Trophoblast cell (in vitro differentiated cells and primary cell): Measurements from ENCODE around the gene KRTAP1-5.
A peak's percentile ranks its signal among the peaks of the same experiment; 100 is the strongest.
"Not testable (repeated sequence)": the region's sequence is repeated elsewhere in the genome, so short reads cannot be mapped to it uniquely, and the experiment has no call there.

Experiments used
- DNase-seq, 2 donors: peaks; one replicate each; pipeline ENCODE4 v3.0.0-alpha.2; 2016
- H2AFZ ChIP-seq: 2 replicates; pipeline ENCODE4 v1.6.1; 2013; ENCODE audit warnings: low read length, moderate library complexity, mild to moderate bottlenecking; ENCODE audit not compliant: insufficient read depth, poor library complexity
- H2AK5ac ChIP-seq: 2 replicates; pipeline ENCODE4 v1.6.1; 2013; ENCODE audit warnings: mild to moderate bottlenecking, low read length
- H2BK120ac ChIP-seq: 2 replicates; pipeline ENCODE4 v1.6.1; 2013; ENCODE audit warnings: low read length, mild to moderate bottlenecking, moderate library complexity; ENCODE audit not compliant: insufficient read depth, poor library complexity
- H2BK12ac ChIP-seq: 2 replicates; pipeline ENCODE4 v1.6.1; 2013; ENCODE audit warnings: mild to moderate bottlenecking, low read length, moderate library complexity
- H2BK5ac ChIP-seq: 2 replicates; pipeline ENCODE4 v1.6.1; 2013; ENCODE audit warnings: low read length, low read depth, moderate library complexity, mild to moderate bottlenecking; ENCODE audit not compliant: poor library complexity
- H3K14ac ChIP-seq: 2 replicates; pipeline ENCODE4 v1.6.1; 2013; ENCODE audit warnings: mild to moderate bottlenecking, low read length
- H3K18ac ChIP-seq: 2 replicates; pipeline ENCODE4 v1.6.1; 2013; ENCODE audit warnings: mild to moderate bottlenecking, low read length
- H3K23ac ChIP-seq: 2 replicates; pipeline ENCODE4 v1.6.1; 2013; ENCODE audit warnings: low read length
- H3K27ac ChIP-seq: 2 replicates; pipeline ENCODE4 v1.5.1; 2013; ENCODE audit warnings: low read depth, mild to moderate bottlenecking, inconsistent platforms, low read length, moderate library complexity
- H3K27me3 ChIP-seq: 2 replicates; pipeline ENCODE4 v1.6.1; 2013; ENCODE audit warnings: inconsistent platforms, mild to moderate bottlenecking, low read length, moderate library complexity; ENCODE audit not compliant: insufficient read depth
- H3K36me3 ChIP-seq, 2 experiments: 1 replicate in 1 of 2; 2 replicates in 1 of 2; pipeline ENCODE4 v1.6.1; 2013; ENCODE audit warnings: low read length in 2 of 2, mild to moderate bottlenecking in 2 of 2, moderate library complexity in 1 of 2; ENCODE audit not compliant: insufficient read depth in 2 of 2, control insufficient read depth in 1 of 2
- H3K4ac ChIP-seq: 2 replicates; pipeline ENCODE4 v1.6.1; 2013; ENCODE audit warnings: low read depth, mild to moderate bottlenecking, low read length, moderate library complexity
- H3K4me1 ChIP-seq, 2 experiments: 1 replicate in 1 of 2; 2 replicates in 1 of 2; pipeline ENCODE4 v1.6.1; 2013; ENCODE audit warnings: low read length in 2 of 2, mild to moderate bottlenecking in 2 of 2, moderate library complexity in 1 of 2; ENCODE audit not compliant: insufficient read depth in 2 of 2, control insufficient read depth in 1 of 2
- H3K4me2 ChIP-seq: 2 replicates; pipeline ENCODE4 v1.6.1; 2013; ENCODE audit warnings: inconsistent platforms, mild to moderate bottlenecking, low read length, moderate library complexity
- H3K4me3 ChIP-seq: 2 replicates; pipeline ENCODE4 v1.5.1; 2013; ENCODE audit warnings: mild to moderate bottlenecking, low read depth, low read length, inconsistent platforms
- H3K79me1 ChIP-seq: one replicate; pipeline ENCODE4 v1.6.1; 2013; ENCODE audit warnings: low read length
- H3K79me2 ChIP-seq: 2 replicates; pipeline ENCODE4 v1.6.1; 2013; ENCODE audit warnings: low read length, mild to moderate bottlenecking; ENCODE audit not compliant: control insufficient read depth, insufficient read depth, poor library complexity
- H3K9ac ChIP-seq: 2 replicates; pipeline ENCODE4 v1.6.1; 2013; ENCODE audit warnings: mild to moderate bottlenecking, low read length
- H3K9me3 ChIP-seq: 2 replicates; pipeline ENCODE4 v1.6.1; 2013; ENCODE audit warnings: low read depth, mild to moderate bottlenecking, control low read depth, inconsistent platforms, low read length; ENCODE audit not compliant: insufficient read depth
- H4K12ac ChIP-seq: 2 replicates; pipeline ENCODE4 v1.6.1; 2013; ENCODE audit warnings: low read depth, mild to moderate bottlenecking, low read length, moderate library complexity
- H4K8ac ChIP-seq: 2 replicates; pipeline ENCODE4 v1.6.1; 2013; ENCODE audit warnings: low read depth, mild to moderate bottlenecking, low read length, moderate library complexity
- H4K91ac ChIP-seq: one replicate; pipeline ENCODE4 v1.6.1; 2013; ENCODE audit warnings: low read depth, mild to moderate bottlenecking, low read length, moderate library complexity
- WGBS: extraction: QIAGEN DNeasy Blood & Tissue Kit; methylation state at CpG from one replicate; pipeline ENCODE4 v1.1.7; 2013; ENCODE audit warnings: missing lambda C conversion rate; ENCODE audit not compliant: insufficient read length, insufficient coverage; ENCODE audit errors: extremely low coverage; 5-methylcytosine and 5-hydroxymethylcytosine counted together

KRTAP1-5 gene

DNA sequence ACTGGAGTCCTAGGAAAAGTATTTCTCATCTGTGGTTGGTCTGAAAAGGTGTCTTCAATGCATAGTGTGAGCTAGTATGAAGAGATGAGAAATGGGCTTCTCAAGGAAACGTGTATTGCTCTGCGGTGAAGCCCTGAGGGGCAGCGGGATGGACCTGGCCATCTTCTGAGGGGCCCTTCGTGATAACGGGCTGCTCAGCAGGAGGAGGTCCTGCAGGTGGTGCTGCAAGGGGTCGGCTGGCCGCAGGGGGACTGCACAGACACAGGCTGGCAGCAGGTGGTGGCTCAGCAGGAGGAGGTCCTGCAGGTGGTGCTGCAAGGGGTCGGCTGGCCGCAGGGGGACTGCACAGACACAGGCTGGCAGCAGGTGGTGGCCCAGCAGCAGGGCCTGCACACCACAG is 27.5 kb upstream of the KRTAP1-5 start:
- H2AK5ac ChIP-seq, H2BK12ac ChIP-seq, H3K4me1 ChIP-seq, H4K8ac ChIP-seq, H3K27ac ChIP-seq, H2BK120ac ChIP-seq, H3K4me3 ChIP-seq, H3K14ac ChIP-seq, DNase-seq, H3K9ac ChIP-seq, H3K36me3 ChIP-seq, H4K12ac ChIP-seq, H2BK5ac ChIP-seq, H3K79me2 ChIP-seq, H2AFZ ChIP-seq, H3K79me1 ChIP-seq, H3K9me3 ChIP-seq, H3K4ac ChIP-seq, H3K27me3 ChIP-seq, H3K23ac ChIP-seq, H3K18ac ChIP-seq, H4K91ac ChIP-seq, H3K4me2 ChIP-seq: not testable (repeated sequence)
- no CpG with 5 or more reads among the region's 9 CpGs for WGBS

DNA sequence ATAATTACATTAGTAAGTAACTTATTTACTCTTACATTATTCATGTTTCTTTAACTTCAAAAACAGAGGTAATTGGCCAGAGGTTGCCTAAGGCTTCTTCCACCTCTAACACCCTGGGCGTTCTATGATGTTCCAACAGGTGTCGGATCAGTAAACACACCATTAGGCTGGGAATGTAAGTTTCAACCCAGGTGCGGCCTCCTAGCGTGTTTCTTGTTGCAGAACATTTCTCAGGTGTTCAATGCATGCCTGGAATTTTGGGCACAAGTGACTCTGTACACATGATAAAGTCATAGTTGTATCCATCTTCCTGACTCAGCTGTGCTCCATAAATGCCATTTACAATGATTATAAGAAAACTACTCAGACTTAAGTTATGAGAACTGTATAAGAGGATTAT is 27.0 kb upstream of the KRTAP1-5 start:
- Histone ChIP-seq H3K36me3 (no peaks in the 10 kb centered on the region), H3K4me3 (no peak overlapping the region), H3K18ac (no peak overlapping the region), H4K91ac (no peak overlapping the region), H3K4me1 (peaks cover 0 to 2% of the 10 kb centered on the region in 2 experiments), H3K14ac (no peak overlapping the region), H3K9me3 (no peaks in the 10 kb centered on the region), H2AK5ac (no peak overlapping the region), H3K4me2 (no peak overlapping the region), H2BK5ac (no peak overlapping the region), H3K79me1 (no peaks in the 10 kb centered on the region), H2BK12ac (no peak overlapping the region), H4K12ac (no peak overlapping the region), H2AFZ (no peak overlapping the region), H3K4ac (no peak overlapping the region), H3K27me3 (no peaks in the 10 kb centered on the region), H3K79me2 (no peaks in the 10 kb centered on the region), H4K8ac (no peak overlapping the region), H3K9ac (no peak overlapping the region), H3K27ac (no peak overlapping the region), H2BK120ac (no peak overlapping the region), H3K23ac (no peak overlapping the region)
- WGBS, result no CpG with 5 or more reads among the region's 4 CpGs
- peak; percentile 66 to 82 for DNase-seq

DNA sequence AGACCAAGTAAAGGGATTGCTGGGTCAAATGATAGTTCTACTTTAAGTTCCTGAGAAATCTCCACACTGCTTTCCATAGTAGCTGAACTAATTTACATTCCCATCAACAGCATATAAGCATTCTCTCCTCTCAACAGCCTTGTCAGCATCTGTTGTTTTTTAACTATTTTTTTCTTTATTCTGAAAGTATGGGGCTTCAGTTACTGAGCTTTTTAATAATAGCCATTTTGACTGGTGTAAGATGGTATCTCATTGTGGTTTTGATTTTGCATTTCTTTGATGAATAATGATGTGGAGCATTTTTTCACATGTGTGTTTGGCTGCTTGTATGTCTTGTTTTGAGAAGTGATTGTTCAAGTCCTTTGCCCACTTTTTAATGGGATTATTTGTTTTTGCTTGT is 25.6 kb upstream of the KRTAP1-5 start:
- DNase-seq, result no peak
- no peaks in the 10 kb centered on the region for H3K27me3 ChIP-seq
- H4K12ac ChIP-seq, result no peak overlapping the region
- no peak overlapping the region for H3K18ac ChIP-seq
- H3K79me2 ChIP-seq, result no peaks in the 10 kb centered on the region
- H2BK120ac ChIP-seq, result no peak overlapping the region
- H2BK5ac ChIP-seq, result no peak overlapping the region
- H2AK5ac ChIP-seq, result no peak overlapping the region
- H4K8ac ChIP-seq, result no peak overlapping the region
- peaks cover 5 to 6% of the 10 kb centered on the region in 2 experiments for H3K4me1 ChIP-seq
- H3K27ac ChIP-seq, result no peak overlapping the region
- H3K23ac ChIP-seq, result no peak overlapping the region
- H2AFZ ChIP-seq, result no peak overlapping the region
- H3K4ac ChIP-seq, result no peak overlapping the region
- H3K9me3 ChIP-seq, result no peaks in the 10 kb centered on the region
- H3K36me3 ChIP-seq, result no peaks in the 10 kb centered on the region
- no peak overlapping the region for H2BK12ac ChIP-seq
- no peak overlapping the region for H3K9ac ChIP-seq
- no peak overlapping the region for H3K4me2 ChIP-seq
- no peak overlapping the region for H4K91ac ChIP-seq
- H3K4me3 ChIP-seq, result no peak overlapping the region
- H3K79me1 ChIP-seq, result peaks cover 4% of the 10 kb centered on the region
- no peak overlapping the region for H3K14ac ChIP-seq

DNA sequence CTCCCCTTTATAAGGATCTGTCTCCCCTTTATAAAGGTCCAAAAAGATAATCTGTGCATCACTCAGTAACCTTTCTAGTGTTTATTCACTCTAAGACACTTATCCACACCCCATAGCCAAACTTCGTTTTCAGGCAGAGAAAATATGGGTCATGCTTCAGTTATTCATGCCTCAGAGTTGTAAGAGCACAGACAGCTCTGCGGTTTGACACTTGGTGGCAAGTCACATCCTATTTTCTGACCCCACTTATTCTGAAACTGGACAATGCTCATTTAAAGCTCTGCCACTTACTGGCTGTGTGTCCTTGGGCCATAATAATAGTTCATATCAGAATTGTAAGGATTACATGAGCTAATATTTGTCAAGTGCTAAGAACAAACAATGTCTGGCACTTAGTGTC is 22.1 kb upstream of the KRTAP1-5 start:
- no peak overlapping the region for H3K9ac ChIP-seq
- no peak overlapping the region for H2AFZ ChIP-seq
- peaks cover 5% of the 10 kb centered on the region for H3K79me1 ChIP-seq
- no peak overlapping the region for H4K12ac ChIP-seq
- no peak overlapping the region for H3K18ac ChIP-seq
- H2AK5ac ChIP-seq, result no peak overlapping the region
- no peaks in the 10 kb centered on the region for H3K27me3 ChIP-seq
- H2BK5ac ChIP-seq, result no peak overlapping the region
- no peaks in the 10 kb centered on the region for H3K36me3 ChIP-seq
- no CpG with 5 or more reads among the region's 2 CpGs for WGBS
- H4K8ac ChIP-seq, result no peak overlapping the region
- no peak overlapping the region for H3K23ac ChIP-seq
- H3K79me2 ChIP-seq, result no peaks in the 10 kb centered on the region
- no peak overlapping the region for H2BK120ac ChIP-seq
- no peak overlapping the region for H4K91ac ChIP-seq
- peak; percentile 31 to 81 for DNase-seq
- no peaks in the 10 kb centered on the region for H3K9me3 ChIP-seq
- peaks cover 5 to 6% of the 10 kb centered on the region in 2 experiments for H3K4me1 ChIP-seq
- H3K4me2 ChIP-seq, result peak overlapping the region; percentile 27
- H3K14ac ChIP-seq, result no peak overlapping the region
- peak overlapping the region; percentile 80 for H3K27ac ChIP-seq
- H2BK12ac ChIP-seq, result no peak overlapping the region
- no peak overlapping the region for H3K4ac ChIP-seq
- no peak overlapping the region for H3K4me3 ChIP-seq
